ENCODE results near the gene SLC7A1. TPM values are rescaled to one million over a fixed set of nuclear protein-coding genes. Genes with fewer than 3 reads are reported as not detected.

SLC7A1 gene
- total and polyA plus RNA-seq, 2 of the 8 experiments (the other 6 are each of a cell fraction or from before 2014, with no cell fraction given) = 26.8 to 114 TPM

- no peak overlapping the region for H3K27ac ChIP-seq (ENCODE audit: low read depth, low read length)
- H3K79me1 ChIP-seq (ENCODE audit: low read depth, low read length) = peaks cover 25% of the 10 kb centered on the region
- peaks cover 32 to 52% of the 10 kb centered on the region in 2 experiments for H4K20me1 ChIP-seq (replicated peaks in 1 of 2; ENCODE audit: control insufficient read depth in 1 of 2, insufficient read depth in 2 of 2, low read length in 2 of 2)
Measured at GRCh38 chr13:29591310-29591709, 4.2 kb downstream of the SLC7A1 start.

More at GRCh38 chr13:29591310-29591709, 4.2 kb downstream of the SLC7A1 start:
- Histone ChIP-seq H3K56ac (replicated peaks; ENCODE audit: insufficient read length, low read depth, low read length) (no peak overlapping the region), H3K23me2 (ENCODE audit: low read depth, low read length) (peaks cover 4% of the 10 kb centered on the region; the same call in 1 of the 2 replicates), H3K4me1 (replicated peaks in 1 of 4; ENCODE audit: control insufficient read depth in 3 of 4, insufficient read depth in 4 of 4, low read length in 3 of 4) (peaks cover 5 to 18% (median 12%) of the 10 kb centered on the region in 4 experiments), H3K36me3 (ENCODE audit: control insufficient read depth in 2 of 4, insufficient read depth in 4 of 4, low read length in 3 of 4) (peaks cover 0 to 13% (median 0%) of the 10 kb centered on the region in 4 experiments; a peak in 1 of 8 replicates), H3K4me2 (ENCODE audit: insufficient read depth in 1 of 2, low read depth in 2 of 2, low read length in 2 of 2) (peak overlapping the region in 1 of 2 experiments; percentile 2; a peak in 1 of 4 replicates), H4K5ac (ENCODE audit: insufficient read length, low read depth, low read length) (no peak overlapping the region), H2BK15ac (ENCODE audit: low read length) (no peak overlapping the region), H3K27me3 (replicated peaks in 1 of 4; ENCODE audit: control insufficient read depth in 3 of 4, extremely low read depth in 1 of 4, insufficient read depth in 3 of 4, low read length in 3 of 4) (no peaks in the 10 kb centered on the region; a peak in 1 of 7 replicates), H3K23ac (ENCODE audit: insufficient read length) (no peak overlapping the region), H2BK20ac (ENCODE audit: low read length) (no peak overlapping the region), H3K9me3 (ENCODE audit: insufficient read depth in 2 of 2, low read depth in 1 of 2, low read length in 1 of 2) (no peaks in the 10 kb centered on the region), H4K8ac (ENCODE audit: extremely low read depth, insufficient read depth, low read length) (no peak overlapping the region), H3K4me3 (ENCODE audit: extremely low read depth in 1 of 4, insufficient read depth in 2 of 4, low read depth in 3 of 4, low read length in 4 of 4) (no peak overlapping the region), H3K18ac (ENCODE audit: extremely low read depth, low read length) (no peak overlapping the region), H2AK5ac (ENCODE audit: low read depth, low read length) (no peak overlapping the region), H3K14ac (ENCODE audit: insufficient read length) (no peak overlapping the region), H2BK5ac (ENCODE audit: low read depth, low read length) (no peak overlapping the region), H3K9ac (replicated peaks in 1 of 4; ENCODE audit: extremely low read depth in 1 of 4, low read depth in 3 of 4, low read length in 3 of 4) (no peak overlapping the region), H2BK12ac (ENCODE audit: low read depth, low read length) (no peak overlapping the region), H3K79me2 (ENCODE audit: control insufficient read depth in 1 of 2, insufficient read depth in 2 of 2, low read length in 2 of 2) (peaks cover 59 to 89% of the 10 kb centered on the region in 2 experiments), H2BK120ac (replicated peaks; ENCODE audit: low read depth, low read length) (no peak overlapping the region), H4K91ac (replicated peaks; ENCODE audit: insufficient read length, low read length) (no peak overlapping the region), H3K4ac (replicated peaks; ENCODE audit: insufficient read length, low read depth, low read length) (no peak overlapping the region), H2AFZ (ENCODE audit: low read length) (no peak overlapping the region)
- 94% methylated on average over 5 of the region's 5 CpGs; no CpG with 5 or more reads in 1 of the 2 experiments for WGBS, 2 experiments (ENCODE audit: extremely low coverage in 1 of 2, insufficient coverage in 1 of 2, insufficient read length in 1 of 2, insufficient replicate concordance in 2 of 2, low coverage in 1 of 2, low lambda C conversion rate in 2 of 2, missing lambda C conversion rate in 1 of 2)
- DNase-seq (ENCODE audit: low read depth in 1 of 2, low spot score in 2 of 2) (no peak), FAIRE-seq (no peak)
- POLR2A ChIA-PET (ENCODE audit: partially characterized antibody) = interaction anchor here (0.9 to 2.1 kb wide), 6 partner anchors 10 to 37 kb away, joined by 3 to 7 read pairs (median 5); no protein-coding TSS in a partner anchor
- CTCF ChIA-PET (ENCODE audit: partially characterized antibody) = no interaction called here
- TF ChIP-seq CBX8 (IDR thresholded peaks at IDR 0.05; ENCODE audit: borderline replicate concordance, low read depth, low read length) (no peak), ATF3 (IDR thresholded peaks at IDR 0.05; ENCODE audit: insufficient read depth, low read depth, low read length) (no peak), RFX5 (IDR thresholded peaks at IDR 0.05; ENCODE audit: borderline replicate concordance, low read depth, low read length) (no peak), SIN3A (conservative IDR thresholded peaks at IDR 0.05 in 1 of 2, IDR thresholded peaks at IDR 0.05 in 1 of 2; ENCODE audit: low read depth in 1 of 2, low read length in 2 of 2) (no peak), GTF2F1 (IDR thresholded peaks at IDR 0.05; ENCODE audit: borderline replicate concordance, low read depth, low read length) (no peak), CREB1 (IDR thresholded peaks at IDR 0.05) (no peak), SP1 (IDR thresholded peaks at IDR 0.05; ENCODE audit: low read depth, low read length) (no peak), KDM5A (IDR thresholded peaks at IDR 0.05; ENCODE audit: low read length) (no peak), HDAC6 (IDR thresholded peaks at IDR 0.05; ENCODE audit: low read depth, low read length) (no peak)

All from H1 (cell line).